Skeletal muscle tissue (tissue), 4 donors: ENCODE data around the gene PTGR1. TPM values are rescaled to one million over a fixed set of nuclear protein-coding genes. Genes with fewer than 3 reads are reported as not detected.
A peak's percentile ranks its signal among the peaks of the same experiment; 100 is the strongest.

Experiments used
- H3K27ac ChIP-seq: one replicate; pipeline ENCODE4 v1.7.0; 2013; ENCODE audit warnings: mild to moderate bottlenecking, low read depth, low read length, inconsistent platforms
- H3K27me3 ChIP-seq, 3 donors: one replicate each; pipeline ENCODE4 v1.7.0; 2013; ENCODE audit warnings: low read length in 3 of 3; ENCODE audit not compliant: control insufficient read depth in 3 of 3, insufficient read depth in 3 of 3
- H3K36me3 ChIP-seq, 3 donors: one replicate each; pipeline ENCODE4 v1.7.0; 2013; ENCODE audit warnings: low read length in 3 of 3; ENCODE audit not compliant: control insufficient read depth in 3 of 3, insufficient read depth in 3 of 3
- H3K4me1 ChIP-seq, 3 donors: one replicate each; pipeline ENCODE4 v1.7.0; 2013; ENCODE audit warnings: low read length in 3 of 3, mild to moderate bottlenecking in 3 of 3; ENCODE audit not compliant: control insufficient read depth in 3 of 3, insufficient read depth in 3 of 3
- H3K4me3 ChIP-seq, 3 donors: one replicate each; pipeline ENCODE4 v1.7.0; 2013; ENCODE audit warnings: low read length in 3 of 3
- H3K9ac ChIP-seq, 3 donors: one replicate each; pipeline ENCODE4 v1.7.0; 2013; ENCODE audit warnings: low read length in 3 of 3, mild to moderate bottlenecking in 3 of 3, moderate library complexity in 2 of 3, low read depth in 1 of 3
- H3K9me3 ChIP-seq, 3 donors: one replicate each; pipeline ENCODE4 v1.7.0; 2013; ENCODE audit warnings: low read length in 3 of 3; ENCODE audit not compliant: control insufficient read depth in 3 of 3
- total RNA-seq: library from RNA; depleted of rRNA; stranded (reverse); fragments of >200 nt; gene quantifications from one replicate; pipeline ENCODE4 v1.2.3, GENCODE V29; 2014
- donor health status: Osteomylitis.

The PTGR1 gene
- 53.2 TPM for total RNA-seq

- peak within 1 kb of the TSS; percentile 71 to 80 (median 73) for H3K9ac ChIP-seq
- peak within 1 kb of the TSS; percentile 74 to 89 (median 81) for H3K4me3 ChIP-seq
- no peaks in the 10 kb centered on the region for H3K9me3 ChIP-seq
Measured at GRCh38 chr9:111599092-111599954, at the start of gene PTGR1. PTGR1 (minus strand) TSS chr9:111599647; CDS start chr9:111597422, 2,225 bp downstream.

GRCh38 chr9:111649016-111649415, 49.6 kb upstream of the PTGR1 start:
- Histone ChIP-seq H3K4me3 (no peak overlapping the region), H3K4me1 (no peaks in the 10 kb centered on the region), H3K9me3 (no peaks in the 10 kb centered on the region), H3K36me3 (peaks cover 3 to 22% (median 14%) of the 10 kb centered on the region in 3 donors), H3K27ac (no peak overlapping the region), H3K27me3 (no peaks in the 10 kb centered on the region), H3K9ac (no peak overlapping the region)

More at GRCh38 chr9:111599092-111599954, at the start of gene PTGR1:
- Histone ChIP-seq H3K36me3 (peaks cover 3 to 12% (median 9%) of the 10 kb centered on the region in 3 donors), H3K4me1 (peaks cover 0 to 8% (median 4%) of the 10 kb centered on the region in 3 donors), H3K27me3 (peaks cover 0 to 3% (median 0%) of the 10 kb centered on the region in 3 donors), H3K27ac (peak within 1 kb of the TSS; percentile 47)

GRCh38 chr9:111648066-111648465, 48.6 kb upstream of the PTGR1 start:
- Histone ChIP-seq H3K9me3 (no peaks in the 10 kb centered on the region), H3K27me3 (no peaks in the 10 kb centered on the region), H3K4me1 (no peaks in the 10 kb centered on the region), H3K4me3 (no peak overlapping the region), H3K27ac (no peak overlapping the region), H3K9ac (no peak overlapping the region), H3K36me3 (peaks cover 3 to 23% (median 10%) of the 10 kb centered on the region in 3 donors)

- Histone ChIP-seq H3K4me3 (no peak overlapping the region), H3K27me3 (no peaks in the 10 kb centered on the region), H3K27ac (no peak overlapping the region), H3K4me1 (no peaks in the 10 kb centered on the region), H3K36me3 (peaks cover 3 to 23% (median 10%) of the 10 kb centered on the region in 3 donors), H3K9me3 (no peaks in the 10 kb centered on the region), H3K9ac (no peak overlapping the region)
Measured at GRCh38 chr9:111646417-111646816, 47.0 kb upstream of the PTGR1 start.

GRCh38 chr9:111645806-111646205, 46.4 kb upstream of the PTGR1 start:
- Histone ChIP-seq H3K27ac (no peak overlapping the region), H3K9me3 (no peaks in the 10 kb centered on the region), H3K9ac (no peak overlapping the region), H3K36me3 (peaks cover 3 to 23% (median 10%) of the 10 kb centered on the region in 3 donors), H3K4me3 (no peak overlapping the region), H3K4me1 (no peaks in the 10 kb centered on the region), H3K27me3 (no peaks in the 10 kb centered on the region)

- Histone ChIP-seq H3K4me1 (no peaks in the 10 kb centered on the region), H3K9ac (no peak overlapping the region), H3K27ac (no peak overlapping the region), H3K4me3 (no peak overlapping the region), H3K27me3 (no peaks in the 10 kb centered on the region), H3K9me3 (no peaks in the 10 kb centered on the region), H3K36me3 (peaks cover 3 to 23% (median 6%) of the 10 kb centered on the region in 3 donors)
Measured at GRCh38 chr9:111644195-111644772, 44.8 kb upstream of the PTGR1 start.

- H3K4me1 ChIP-seq = peaks cover 2 to 19% (median 8%) of the 10 kb centered on the region in 3 donors
- H3K4me3 ChIP-seq = no peak overlapping the region
- H3K9ac ChIP-seq = no peak overlapping the region
- H3K9me3 ChIP-seq = no peaks in the 10 kb centered on the region
- H3K36me3 ChIP-seq = no peaks in the 10 kb centered on the region
- H3K27me3 ChIP-seq = no peaks in the 10 kb centered on the region
- no peak overlapping the region for H3K27ac ChIP-seq
Measured at GRCh38 chr9:111637421-111637950, 38.0 kb upstream of the PTGR1 start.

GRCh38 chr9:111634860-111635259, 35.4 kb upstream of the PTGR1 start:
- H3K27me3 ChIP-seq = no peaks in the 10 kb centered on the region
- no peak overlapping the region for H3K27ac ChIP-seq
- no peak overlapping the region for H3K4me3 ChIP-seq
- no peaks in the 10 kb centered on the region for H3K36me3 ChIP-seq
- no peaks in the 10 kb centered on the region for H3K9me3 ChIP-seq
- peaks cover 13 to 38% (median 21%) of the 10 kb centered on the region in 3 donors for H3K4me1 ChIP-seq
- H3K9ac ChIP-seq = no peak overlapping the region

- Histone ChIP-seq H3K9ac (no peak overlapping the region), H3K27me3 (no peaks in the 10 kb centered on the region), H3K4me3 (no peak overlapping the region), H3K4me1 (peaks cover 13 to 38% (median 21%) of the 10 kb centered on the region in 3 donors), H3K27ac (no peak overlapping the region), H3K9me3 (no peaks in the 10 kb centered on the region), H3K36me3 (no peaks in the 10 kb centered on the region)
Measured at GRCh38 chr9:111633389-111633736, 33.9 kb upstream of the PTGR1 start.
